ENCODE data around the gene RHBDD3. TPM values are rescaled to one million over a fixed set of nuclear protein-coding genes. Genes with fewer than 3 reads are reported as not detected.
"Not testable (repeated sequence)": the region's sequence is repeated elsewhere in the genome, so short reads cannot be mapped to it uniquely, and the experiment has no call there.

RHBDD3 gene
- total RNA-seq, 1 donor from 2014 or later: 254 TPM

- no peak overlapping the region for H3K27ac ChIP-seq
- H3K4me3 ChIP-seq: no peak overlapping the region
- intact Hi-C loops (cut with DNase I): no loop called here
- no peaks in the 10 kb centered on the region for H3K9me3 ChIP-seq
- H3K4me1 ChIP-seq: no peaks in the 10 kb centered on the region
- no peaks in the 10 kb centered on the region for H3K36me3 ChIP-seq
- peak in 1 of 2 donors; percentile 48 for DNase-seq (ENCODE audit: low spot score in 2 of 2)
- TF ChIP-seq CTCF (IDR thresholded peaks at IDR 0.05): no peak
- H3K27me3 ChIP-seq: no peaks in the 10 kb centered on the region
Measured at GRCh38 chr22:29253561-29254285, 14.1 kb downstream of the RHBDD3 start.

GRCh38 chr22:29251981-29252911 is 15.5 kb downstream of the RHBDD3 start:
- Histone ChIP-seq H3K36me3 (no peaks in the 10 kb centered on the region), H3K27ac (no peak overlapping the region), H3K4me1 (no peaks in the 10 kb centered on the region), H3K4me3 (no peak overlapping the region), H3K9me3 (no peaks in the 10 kb centered on the region), H3K27me3 (no peaks in the 10 kb centered on the region)
- intact Hi-C loops (cut with DNase I): no loop called here
- no peak for TF ChIP-seq CTCF (IDR thresholded peaks at IDR 0.05)
- DNase-seq (ENCODE audit: low spot score in 2 of 2): peak in 1 of 2 donors; percentile 58

- H3K36me3 ChIP-seq: no peaks in the 10 kb centered on the region
- no peak overlapping the region for H3K4me3 ChIP-seq
- H3K4me1 ChIP-seq: no peaks in the 10 kb centered on the region
- intact Hi-C loops (cut with DNase I): no loop called here
- no peaks in the 10 kb centered on the region for H3K9me3 ChIP-seq
- no peak overlapping the region for H3K27ac ChIP-seq
- DNase-seq (ENCODE audit: low spot score in 2 of 2): peak in 1 of 2 donors; percentile 27
- H3K27me3 ChIP-seq: no peaks in the 10 kb centered on the region
- no peak for TF ChIP-seq CTCF (IDR thresholded peaks at IDR 0.05)
Measured at GRCh38 chr22:29251265-29251664, 16.5 kb downstream of the RHBDD3 start.

GRCh38 chr22:29247891-29248290 is 19.9 kb downstream of the RHBDD3 start:
- intact Hi-C loops (cut with DNase I): loop anchor here (5.0 kb wide), 1 partner anchor 91 kb away; no protein-coding TSS in a partner anchor
- H3K27me3 ChIP-seq, H3K27ac ChIP-seq, H3K4me3 ChIP-seq, H3K9me3 ChIP-seq, H3K36me3 ChIP-seq, H3K4me1 ChIP-seq: not testable (repeated sequence)
- peak in 1 of 2 donors; percentile 4 for DNase-seq (ENCODE audit: low spot score in 2 of 2)

- Histone ChIP-seq H3K27me3 (no peaks in the 10 kb centered on the region), H3K36me3 (no peaks in the 10 kb centered on the region), H3K27ac (no peak overlapping the region), H3K4me1 (no peaks in the 10 kb centered on the region), H3K9me3 (peaks cover 0 to 8% of the 10 kb centered on the region in 2 donors), H3K4me3 (no peak overlapping the region)
- peak; percentile 90 to 98 (median 97) for TF ChIP-seq CTCF (IDR thresholded peaks at IDR 0.05)
- intact Hi-C loops (cut with DNase I): loop anchor here (5.0 kb wide), 1 partner anchor 89 kb away; no protein-coding TSS in a partner anchor
- peak in 1 of 2 donors; percentile 76 for DNase-seq (ENCODE audit: low spot score in 2 of 2)
Measured at GRCh38 chr22:29245626-29246385, 22.0 kb downstream of the RHBDD3 start.

Data from ascending aorta (tissue), 2 donors.